Right lobe of liver (tissue), 6 donors: Measurements from ENCODE around the gene SLC1A2. TPM values are rescaled to one million over a fixed set of nuclear protein-coding genes. Genes with fewer than 3 reads are reported as not detected.

Source experiments
- ATAC-seq, 4 donors: fragments of 200-7000 bp; cut with Tn5 transposase; one replicate each; pipeline ENCODE4 v1.9.1; 2020; ENCODE audit warnings: mild to moderate bottlenecking in 4 of 4, moderate library complexity in 4 of 4
- DNase-seq, 3 donors: peaks; one replicate each; pipeline ENCODE4 v3.0.0-alpha.2; 2020
- H3K27ac ChIP-seq, 3 donors: fragments of 200-600 bp; one replicate each; pipeline ENCODE4 v1.8.0; 2022
- H3K27me3 ChIP-seq, 2 donors: fragments of 200-600 bp; one replicate each; pipeline ENCODE4 v1.8.0; 2022
- H3K36me3 ChIP-seq, 4 donors: fragments of 200-600 bp; sonication (generic) in 1 of 4; one replicate each; pipeline versions ENCODE4 v1.5.1 to v1.8.0; 2017 to 2022; ENCODE audit warnings: control low read depth in 1 of 4
- H3K4me1 ChIP-seq, 4 donors: fragments of 200-600 bp; sonication (generic) in 1 of 4; one replicate each; pipeline versions ENCODE4 v1.5.1 to v1.8.0; 2017 to 2022; ENCODE audit warnings: control low read depth in 1 of 4
- H3K4me3 ChIP-seq, 3 donors: fragments of 200-600 bp; one replicate each; pipeline ENCODE4 v1.8.0; 2022
- H3K9me3 ChIP-seq, 4 donors: fragments of 200-600 bp; sonication (generic) in 1 of 4; one replicate each; pipeline versions ENCODE4 v1.5.1 to v1.8.0; 2017 to 2022; ENCODE audit warnings: control low read depth in 1 of 4
- CTCF ChIP-seq, 4 donors: fragments of 200-600 bp in 3 of 4; fragments of 450-650 bp in 1 of 4; IDR thresholded peaks; one replicate each; pipeline versions ENCODE4 v1.5.1 to v1.8.0; 2016 to 2022; ENCODE audit warnings: antibody characterized with exemption in 4 of 4, mild to moderate bottlenecking in 2 of 4
- POLR2A ChIP-seq: fragments of 450-650 bp; IDR thresholded peaks from one replicate; pipeline ENCODE4 v1.6.1; 2017; ENCODE audit warnings: antibody characterized with exemption, mild to moderate bottlenecking
- WGBS: methylation state at CpG from one replicate; pipeline ENCODE4 v1.1.6; 2018; ENCODE audit warnings: low coverage, low lambda C conversion rate; ENCODE audit not compliant: insufficient coverage; ENCODE audit errors: missing lambda C conversion rate; 5-methylcytosine and 5-hydroxymethylcytosine counted together
- intact Hi-C, 2 donors: fragments of 100-400 bp; cut with DNase I; formaldehyde crosslinking; loops; one replicate each; pipeline versions ENCODE4 v1.11.2 to v1.14.1; 2022
- total RNA-seq, 6 experiments: library from RNA; depleted of rRNA in 2 of 6; stranded (reverse); fragments of >200 nt in 2 of 6; fragmentation: NEBNext Ultra II Directional in 3 of 6; extraction: Animal tissue kit (Norgen Biotek cat#: 25700) in 3 of 6; gene quantifications; one replicate each; pipeline versions ENCODE4 v1.1.0 to v1.2.4, GENCODE V29; 2016 to 2023
- donor health status: DM: no; HTN: yes; CAD: no.
- donor health status: DM: no; HTN: no; CAD: no.
- donor health status: DM: no; HTN: no; CAD: no.
- donor health status: DM: no; HTN: yes; CAD: no.
- donor health status: DM: no; HTN: yes; CAD: no.

The SLC1A2 gene
- total RNA-seq, 6 experiments from 2014 or later = 7.6 to 87.4 (median 13.3) TPM

GRCh38 chr11:35359321-35360054, 59.9 kb downstream of the SLC1A2 start:
- TF ChIP-seq POLR2A (no peak), CTCF (IDR thresholded peaks at IDR 0.05) (no peak)
- peak overlapping the region; percentile 78 to 98 (median 91) for H3K27ac ChIP-seq
- DNase-seq = peak in 1 of 3 donors; percentile 71
- intact Hi-C loops = no loop called here
- H3K4me3 ChIP-seq = peak overlapping the region in 2 of 3 donors; percentile 18 to 60
- 16% methylated on average over 3 of the region's 3 CpGs for WGBS
- H3K9me3 ChIP-seq = no peaks in the 10 kb centered on the region
- no peaks in the 10 kb centered on the region for H3K27me3 ChIP-seq
- peak; percentile 55 to 77 (median 64) for ATAC-seq
- peaks cover 0 to 7% (median 0%) of the 10 kb centered on the region in 4 donors for H3K36me3 ChIP-seq
- H3K4me1 ChIP-seq = peaks cover 0 to 41% (median 17%) of the 10 kb centered on the region in 4 donors

GRCh38 chr11:35358391-35358790, 61.0 kb downstream of the SLC1A2 start:
- no peak for DNase-seq
- H3K4me3 ChIP-seq = peak overlapping the region in 1 of 3 donors; percentile 60
- TF ChIP-seq CTCF (IDR thresholded peaks at IDR 0.05) = no peak
- TF ChIP-seq POLR2A = no peak
- peaks cover 0 to 7% (median 0%) of the 10 kb centered on the region in 4 donors for H3K36me3 ChIP-seq
- H3K27ac ChIP-seq = peak overlapping the region; percentile 64 to 98 (median 91)
- H3K4me1 ChIP-seq = peaks cover 0 to 31% (median 9%) of the 10 kb centered on the region in 4 donors
- H3K9me3 ChIP-seq = no peaks in the 10 kb centered on the region
- intact Hi-C loops = no loop called here
- ATAC-seq = no peak
- no peaks in the 10 kb centered on the region for H3K27me3 ChIP-seq

- DNase-seq (no peak), ATAC-seq (peak; percentile 49 to 64 (median 51))
- H3K27me3 ChIP-seq = no peaks in the 10 kb centered on the region
- WGBS = 21% methylated on average over 5 of the region's 5 CpGs
- H3K27ac ChIP-seq = peak overlapping the region in 2 of 3 donors; percentile 91 to 98
- peaks cover 0 to 31% (median 9%) of the 10 kb centered on the region in 4 donors for H3K4me1 ChIP-seq
- H3K4me3 ChIP-seq = peak overlapping the region in 1 of 3 donors; percentile 60
- no peaks in the 10 kb centered on the region for H3K9me3 ChIP-seq
- H3K36me3 ChIP-seq = peaks cover 0 to 7% (median 0%) of the 10 kb centered on the region in 4 donors
- intact Hi-C loops = no loop called here
- no peak for TF ChIP-seq CTCF (IDR thresholded peaks at IDR 0.05)
- TF ChIP-seq POLR2A = no peak
Measured at GRCh38 chr11:35357923-35358322, 61.4 kb downstream of the SLC1A2 start.

GRCh38 chr11:35355102-35355749, 64.1 kb downstream of the SLC1A2 start:
- peaks cover 0 to 25% (median 11%) of the 10 kb centered on the region in 4 donors for H3K4me1 ChIP-seq

More at GRCh38 chr11:35355102-35355749, 64.1 kb downstream of the SLC1A2 start:
- intact Hi-C loops = no loop called here
- 76% methylated on average over 3 of the region's 5 CpGs for WGBS
- ATAC-seq (no peak), DNase-seq (no peak)
- Histone ChIP-seq H3K27me3 (no peaks in the 10 kb centered on the region), H3K4me3 (no peak overlapping the region), H3K36me3 (peaks cover 0 to 7% (median 0%) of the 10 kb centered on the region in 4 donors), H3K27ac (no peak overlapping the region), H3K9me3 (no peaks in the 10 kb centered on the region)
- TF ChIP-seq POLR2A = no peak
- no peak for TF ChIP-seq CTCF (IDR thresholded peaks at IDR 0.05)
